ENCODE data around the gene AGFG2.

AGFG2 gene

DNA sequence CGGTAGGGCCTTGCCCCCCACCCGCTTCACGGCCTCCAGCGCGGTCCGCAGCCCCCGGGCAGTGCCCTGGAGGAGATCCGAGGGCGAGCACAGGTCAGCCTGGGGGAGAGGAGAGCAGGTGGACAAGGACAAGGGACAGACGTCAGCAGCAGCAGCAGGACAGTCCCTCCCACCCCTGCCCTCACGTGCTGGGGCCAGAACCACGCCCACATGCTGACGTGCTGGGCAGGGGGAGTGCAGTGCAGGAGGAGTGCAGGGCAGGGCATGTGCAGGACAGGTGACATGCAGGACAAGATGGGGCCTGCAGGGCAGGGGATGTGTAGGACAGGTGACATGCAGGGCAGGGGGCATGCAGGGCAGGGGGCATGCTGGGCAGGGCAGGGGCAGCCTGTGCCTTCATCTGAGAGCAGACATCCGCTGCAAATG lies 36.2 kb downstream of the AGFG2 start:
- no peak overlapping the region for H3K4me3 ChIP-seq (ENCODE audit: low read depth, low read length)
- no peaks in the 10 kb centered on the region for H3K4me1 ChIP-seq
- H3K36me3 ChIP-seq, result peaks cover 12% of the 10 kb centered on the region
- no peaks in the 10 kb centered on the region for H3K9me3 ChIP-seq
- H3K27me3 ChIP-seq, result peaks cover under 1% of the 10 kb centered on the region
- TF ChIP-seq CTCF (IDR thresholded peaks at IDR 0.05; ENCODE audit: low read depth, low read length), result no peak
- no peak for DNase-seq

DNA sequence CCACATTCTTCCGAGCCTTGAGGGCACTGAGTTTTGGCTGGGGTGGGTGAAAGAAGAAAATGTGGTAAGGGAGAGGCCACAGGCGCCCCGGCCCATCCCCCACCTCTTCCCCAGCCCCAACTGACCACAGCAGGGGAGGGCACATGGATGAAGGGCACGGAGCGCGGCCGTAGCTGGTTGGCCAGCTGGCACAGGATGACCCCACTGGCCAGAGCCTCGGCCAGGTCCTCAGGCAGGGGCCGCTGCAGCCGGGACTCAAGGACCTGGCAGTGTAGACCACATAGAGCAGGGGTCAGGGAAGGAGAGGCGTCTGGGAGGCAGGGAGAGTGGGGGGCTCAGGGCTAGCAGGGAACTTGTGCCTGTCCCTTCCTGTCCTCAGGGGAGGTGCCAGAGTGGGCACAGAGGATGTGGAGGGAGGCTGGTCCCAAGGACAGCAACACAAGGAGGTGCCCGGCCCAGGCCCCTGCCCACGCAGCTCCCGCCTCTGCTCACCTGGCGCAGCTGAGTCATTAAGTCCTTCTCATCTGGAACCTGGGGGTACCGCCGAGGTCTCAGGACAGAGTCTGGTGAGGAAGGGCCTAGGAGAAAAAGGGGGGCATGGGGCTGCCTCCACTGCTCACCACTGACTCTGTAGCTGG lies 36.9 kb downstream of the AGFG2 start:
- DNase-seq, result no peak
- Histone ChIP-seq H3K36me3 (peaks cover 19% of the 10 kb centered on the region), H3K4me1 (no peaks in the 10 kb centered on the region), H3K9me3 (no peaks in the 10 kb centered on the region), H3K4me3 (ENCODE audit: low read depth, low read length) (no peak overlapping the region), H3K27me3 (no peaks in the 10 kb centered on the region)
- TF ChIP-seq CTCF (IDR thresholded peaks at IDR 0.05; ENCODE audit: low read depth, low read length), result no peak

- no peak for TF ChIP-seq CTCF (IDR thresholded peaks at IDR 0.05; ENCODE audit: low read depth, low read length)
- Histone ChIP-seq H3K4me1 (no peaks in the 10 kb centered on the region), H3K4me3 (ENCODE audit: low read depth, low read length) (no peak overlapping the region), H3K27me3 (no peaks in the 10 kb centered on the region), H3K36me3 (peaks cover 25% of the 10 kb centered on the region), H3K9me3 (no peaks in the 10 kb centered on the region)
- no peak for DNase-seq
Measured at GRCh38 chr7:100576384-100576993, 37.5 kb downstream of the AGFG2 start.

DNA sequence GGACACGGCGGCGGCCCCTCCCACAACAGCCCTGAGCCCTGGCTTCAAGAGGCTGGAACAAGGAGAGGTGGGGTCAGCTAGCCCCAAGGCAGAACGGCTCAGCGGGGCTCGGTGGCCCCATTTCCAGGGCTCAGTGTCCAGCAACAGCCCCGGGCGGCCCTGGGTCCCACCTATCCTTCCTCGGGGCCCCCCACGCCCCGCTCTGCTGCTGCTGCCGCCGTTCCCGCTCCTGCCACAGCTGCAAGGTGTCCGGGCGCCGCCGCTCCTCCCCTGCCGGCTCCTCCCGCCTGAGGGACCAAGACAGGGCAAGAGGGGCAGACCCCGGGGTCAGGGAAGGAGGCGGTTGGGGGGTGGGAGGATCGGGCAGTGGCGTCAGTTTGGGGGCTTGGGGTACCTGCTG lies 38.1 kb downstream of the AGFG2 start:
- H3K27me3 ChIP-seq, result no peaks in the 10 kb centered on the region
- DNase-seq, result no peak
- peaks cover 27% of the 10 kb centered on the region for H3K36me3 ChIP-seq
- TF ChIP-seq CTCF (IDR thresholded peaks at IDR 0.05; ENCODE audit: low read depth, low read length), result no peak
- H3K4me3 ChIP-seq (ENCODE audit: low read depth, low read length), result no peak overlapping the region
- H3K4me1 ChIP-seq, result no peaks in the 10 kb centered on the region
- no peaks in the 10 kb centered on the region for H3K9me3 ChIP-seq

DNA sequence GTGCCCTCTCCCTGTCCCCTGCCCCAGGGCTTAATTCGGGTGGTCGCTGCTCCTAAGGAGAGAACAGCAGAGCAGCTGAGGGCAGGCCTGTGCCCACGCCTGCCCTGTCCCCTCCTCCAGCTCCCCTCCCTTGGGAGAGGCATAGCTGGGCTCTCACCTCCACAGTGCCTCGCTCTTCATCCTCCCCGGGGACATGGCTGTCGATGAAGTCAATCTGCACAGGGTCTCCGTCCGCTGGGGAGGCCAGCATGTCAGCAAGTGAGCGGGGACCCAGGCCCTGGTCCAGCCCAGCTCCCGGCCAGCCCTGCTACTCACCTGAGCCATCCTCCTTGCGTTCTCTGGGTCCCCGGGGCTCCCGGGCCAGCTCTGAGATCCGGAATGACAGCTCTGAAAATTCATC lies 38.5 kb downstream of the AGFG2 start:
- Histone ChIP-seq H3K4me3 (ENCODE audit: low read depth, low read length) (no peak overlapping the region), H3K36me3 (peaks cover 27% of the 10 kb centered on the region), H3K4me1 (no peaks in the 10 kb centered on the region), H3K9me3 (no peaks in the 10 kb centered on the region), H3K27me3 (no peaks in the 10 kb centered on the region)
- DNase-seq, result no peak
- TF ChIP-seq CTCF (IDR thresholded peaks at IDR 0.05; ENCODE audit: low read depth, low read length), result no peak
